OCI-LY3 (cell line): ENCODE measurements around the gene NSFL1C.
A peak's percentile ranks its signal among the peaks of the same experiment; 100 is the strongest.

Source experiments
- H2AFZ ChIP-seq: fragments of 200-600, 300-600 bp; shearing (Covaris generic); 2 replicates; pipeline ENCODE4 v1.6.0; 2014; ENCODE audit warnings: antibody characterized with exemption, low read depth, low read length
- H3K27ac ChIP-seq: fragments of 200-600, 300-600 bp; sonication (generic); 2 replicates; pipeline ENCODE4 v1.5.1; 2014; ENCODE audit warnings: mild to moderate bottlenecking, low read length, moderate library complexity, mixed read lengths
- H3K27me3 ChIP-seq: fragments of 200-600, 300-600 bp; sonication (generic); 2 replicates; pipeline ENCODE4 v1.6.1; 2014; ENCODE audit warnings: low read depth, low read length, mixed read lengths
- H3K36me3 ChIP-seq: fragments of 200-600, 300-600 bp; sonication (generic); replicated peaks from 2 replicates; pipeline ENCODE3; 2014; ENCODE audit warnings: low read depth, low read length, mixed read lengths
- H3K4me1 ChIP-seq: fragments of 300-600, 200-600 bp; sonication (generic); 2 replicates; pipeline ENCODE4 v1.6.1; 2014; ENCODE audit warnings: low read length, mixed read lengths
- H3K4me2 ChIP-seq: fragments of 200-600, 300-600 bp; sonication (generic); 2 replicates; pipeline ENCODE4 v1.6.1; 2014; ENCODE audit warnings: low read length, mixed read lengths
- H3K4me3 ChIP-seq: fragments of 300-600, 200-600 bp; sonication (generic); 2 replicates; pipeline ENCODE4 v1.5.1; 2014; ENCODE audit warnings: antibody characterized with exemption, mild to moderate bottlenecking, low read length, moderate library complexity
- H3K79me2 ChIP-seq: fragments of 300-600, 200-600 bp; shearing (Covaris generic); 2 replicates; pipeline ENCODE4 v1.6.1; 2014; ENCODE audit warnings: mild to moderate bottlenecking, low read length, mixed read lengths
- H3K9ac ChIP-seq: fragments of 300-600, 200-600 bp; shearing (Covaris generic); 2 replicates; pipeline ENCODE4 v1.6.0; 2014; ENCODE audit warnings: mild to moderate bottlenecking, low read length, moderate library complexity
- H3K9me3 ChIP-seq: fragments of 200-600, 300-600 bp; shearing (Covaris generic); 2 replicates; pipeline ENCODE4 v1.6.1; 2014; ENCODE audit warnings: low read length, mixed read lengths; ENCODE audit not compliant: insufficient read depth
- H4K20me1 ChIP-seq: fragments of 200-600, 300-600 bp; sonication (generic); 2 replicates; pipeline ENCODE4 v1.6.1; 2016; ENCODE audit warnings: low read length, mixed read lengths; ENCODE audit not compliant: insufficient read depth
- EZH2phosphoT487 ChIP-seq: fragments of 200-600 bp; shearing (Covaris generic); IDR thresholded peaks from 2 replicates; pipeline ENCODE4 v1.6.1; 2018; ENCODE audit warnings: antibody characterized with exemption, mixed run types, low read depth
- TF ChIP-seq, protein P1 (sequence below): fragments of 200-600, 300-600 bp; sonication (generic); IDR thresholded peaks from 2 replicates; pipeline ENCODE4 v1.5.1; 2014; ENCODE audit warnings: antibody characterized with exemption, low read length, low read depth

The NSFL1C gene

DNA sequence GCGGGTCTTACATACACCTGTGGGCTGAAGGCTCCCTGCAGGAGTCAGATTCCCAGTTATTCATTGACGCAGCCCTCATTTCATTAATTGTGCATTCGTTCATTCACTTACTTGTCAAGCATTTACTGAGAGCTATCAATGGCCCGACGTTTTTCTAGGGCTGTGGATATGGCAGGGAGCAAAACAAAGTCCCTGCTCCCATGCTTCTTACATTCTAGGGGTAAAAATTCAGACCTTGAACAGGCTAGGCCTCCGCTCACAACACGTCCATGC is 369 bp upstream of the NSFL1C start:
- peak overlapping the region; percentile 56 for H3K27ac ChIP-seq
- peaks cover 17% of the 10 kb centered on the region for H3K36me3 ChIP-seq
- peaks cover 41% of the 10 kb centered on the region for H3K79me2 ChIP-seq
- peak overlapping the region; percentile 41 for H3K9ac ChIP-seq
- peak overlapping the region; percentile 98 for H2AFZ ChIP-seq
- H3K4me1 ChIP-seq: peaks cover 55% of the 10 kb centered on the region
- no peaks in the 10 kb centered on the region for H3K9me3 ChIP-seq
- H3K4me3 ChIP-seq: peak overlapping the region; percentile 90
- peak overlapping the region; percentile 94 for H3K4me2 ChIP-seq
- H3K27me3 ChIP-seq: no peaks in the 10 kb centered on the region
- TF ChIP-seq EZH2phosphoT487: no peak
- TF ChIP-seq, protein P1, sequence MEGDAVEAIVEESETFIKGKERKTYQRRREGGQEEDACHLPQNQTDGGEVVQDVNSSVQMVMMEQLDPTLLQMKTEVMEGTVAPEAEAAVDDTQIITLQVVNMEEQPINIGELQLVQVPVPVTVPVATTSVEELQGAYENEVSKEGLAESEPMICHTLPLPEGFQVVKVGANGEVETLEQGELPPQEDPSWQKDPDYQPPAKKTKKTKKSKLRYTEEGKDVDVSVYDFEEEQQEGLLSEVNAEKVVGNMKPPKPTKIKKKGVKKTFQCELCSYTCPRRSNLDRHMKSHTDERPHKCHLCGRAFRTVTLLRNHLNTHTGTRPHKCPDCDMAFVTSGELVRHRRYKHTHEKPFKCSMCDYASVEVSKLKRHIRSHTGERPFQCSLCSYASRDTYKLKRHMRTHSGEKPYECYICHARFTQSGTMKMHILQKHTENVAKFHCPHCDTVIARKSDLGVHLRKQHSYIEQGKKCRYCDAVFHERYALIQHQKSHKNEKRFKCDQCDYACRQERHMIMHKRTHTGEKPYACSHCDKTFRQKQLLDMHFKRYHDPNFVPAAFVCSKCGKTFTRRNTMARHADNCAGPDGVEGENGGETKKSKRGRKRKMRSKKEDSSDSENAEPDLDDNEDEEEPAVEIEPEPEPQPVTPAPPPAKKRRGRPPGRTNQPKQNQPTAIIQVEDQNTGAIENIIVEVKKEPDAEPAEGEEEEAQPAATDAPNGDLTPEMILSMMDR: no peak
- H4K20me1 ChIP-seq: peaks cover 29% of the 10 kb centered on the region

DNA sequence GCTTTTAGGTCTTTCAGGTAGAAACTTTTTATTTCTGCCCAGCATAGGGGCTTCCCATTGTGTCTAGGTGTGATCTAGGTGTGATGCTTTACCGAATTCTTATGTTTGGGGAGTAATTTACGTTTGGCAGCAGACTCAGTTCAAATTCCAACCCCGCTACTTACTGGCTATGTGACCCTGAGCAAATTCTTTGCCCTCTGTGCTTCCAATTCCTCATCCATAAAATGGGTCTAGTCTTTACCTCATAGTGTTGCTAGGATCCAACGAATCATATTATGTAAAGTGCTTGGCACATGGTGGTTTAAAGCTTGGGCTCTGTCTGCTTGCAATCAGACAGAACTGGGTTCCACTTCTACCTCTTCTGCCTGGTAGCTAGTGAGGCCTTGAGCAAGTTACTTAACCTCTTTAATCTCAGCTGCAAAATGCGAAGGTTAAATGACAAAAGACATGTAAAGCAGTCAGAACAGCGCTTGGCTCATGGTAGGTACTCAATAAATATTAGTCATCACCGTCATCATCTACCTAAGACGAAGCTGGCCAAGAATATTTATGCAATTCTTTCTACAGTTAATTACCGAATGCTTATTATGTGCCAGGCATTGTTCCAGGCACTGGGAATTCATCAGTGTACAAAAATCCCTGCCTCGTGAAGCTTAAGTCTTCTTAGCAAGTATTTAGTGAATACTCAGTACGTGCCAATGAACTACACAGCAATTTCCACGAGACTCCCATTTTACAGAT is 1.0 kb downstream of the NSFL1C start:
- peak overlapping the region; percentile 90 for H3K4me3 ChIP-seq
- H3K27me3 ChIP-seq: no peaks in the 10 kb centered on the region
- H3K4me2 ChIP-seq: peak overlapping the region; percentile 95
- H3K79me2 ChIP-seq: peaks cover 54% of the 10 kb centered on the region
- H4K20me1 ChIP-seq: peaks cover 38% of the 10 kb centered on the region
- H3K36me3 ChIP-seq: peaks cover 30% of the 10 kb centered on the region
- H3K27ac ChIP-seq: no peak overlapping the region
- TF ChIP-seq, protein P1: no peak
- TF ChIP-seq EZH2phosphoT487: no peak
- H3K4me1 ChIP-seq: peaks cover 54% of the 10 kb centered on the region
- H2AFZ ChIP-seq: no peak overlapping the region
- no peaks in the 10 kb centered on the region for H3K9me3 ChIP-seq
- H3K9ac ChIP-seq: peak overlapping the region; percentile 74

DNA sequence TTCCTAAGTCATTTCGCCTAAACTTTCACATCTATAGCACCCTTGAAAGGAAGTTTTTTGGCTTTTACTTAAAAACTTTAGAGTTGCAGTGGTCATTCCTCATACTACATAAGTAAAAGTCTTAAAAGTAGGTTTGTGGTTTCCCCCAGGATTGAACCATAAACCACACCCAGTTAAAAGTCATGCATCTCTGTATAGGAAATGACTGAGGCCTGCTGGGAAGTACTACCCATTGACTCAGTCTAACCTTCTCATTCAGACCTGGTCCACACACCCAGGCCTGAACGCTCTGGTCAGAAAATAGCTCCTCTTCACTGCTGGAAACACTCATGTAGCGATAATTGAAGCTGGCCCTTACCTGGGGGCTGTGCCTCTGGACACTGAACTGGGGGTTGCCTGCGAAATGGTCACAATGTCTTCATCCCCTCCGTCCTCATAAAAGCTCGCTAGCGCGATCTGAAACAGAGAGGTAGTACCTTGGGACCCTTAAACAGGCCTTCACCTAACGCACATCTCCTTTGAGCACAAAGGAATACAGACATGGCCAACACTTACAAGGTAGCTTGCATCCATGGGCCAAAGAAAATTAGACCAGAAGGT is 2.6 kb downstream of the NSFL1C start:
- no peak overlapping the region for H2AFZ ChIP-seq
- H3K4me1 ChIP-seq: peaks cover 39% of the 10 kb centered on the region
- H3K36me3 ChIP-seq: peaks cover 45% of the 10 kb centered on the region
- peaks cover 38% of the 10 kb centered on the region for H4K20me1 ChIP-seq
- no peaks in the 10 kb centered on the region for H3K27me3 ChIP-seq
- no peak overlapping the region for H3K27ac ChIP-seq
- TF ChIP-seq EZH2phosphoT487: no peak
- TF ChIP-seq, protein P1: no peak
- H3K79me2 ChIP-seq: peaks cover 62% of the 10 kb centered on the region
- no peaks in the 10 kb centered on the region for H3K9me3 ChIP-seq
- H3K9ac ChIP-seq: no peak overlapping the region
- no peak overlapping the region for H3K4me2 ChIP-seq
- no peak overlapping the region for H3K4me3 ChIP-seq

DNA sequence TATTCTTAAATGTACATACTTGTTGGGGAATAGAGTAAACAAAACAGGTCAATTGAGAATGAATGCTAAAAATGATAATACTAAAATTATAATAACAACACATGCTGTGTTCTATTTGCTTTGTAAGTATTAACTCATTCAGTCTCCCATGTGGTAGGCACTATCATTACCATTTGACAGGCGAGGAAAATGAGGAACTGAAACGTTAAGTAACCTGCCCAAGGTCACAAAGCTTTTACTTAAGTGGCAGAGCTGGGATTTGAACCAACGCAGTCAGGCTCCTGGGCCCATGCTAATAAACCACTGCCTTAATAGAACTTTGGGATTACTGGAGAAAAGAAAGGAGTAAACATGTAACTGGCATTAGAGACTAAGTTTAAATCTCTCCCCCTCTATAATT is 3.8 kb downstream of the NSFL1C start:
- Histone ChIP-seq H3K4me3 (no peak overlapping the region), H4K20me1 (peaks cover 38% of the 10 kb centered on the region), H3K27ac (no peak overlapping the region), H3K36me3 (peaks cover 52% of the 10 kb centered on the region), H3K79me2 (peaks cover 62% of the 10 kb centered on the region), H3K27me3 (no peaks in the 10 kb centered on the region), H3K4me2 (no peak overlapping the region), H3K9ac (no peak overlapping the region), H3K9me3 (no peaks in the 10 kb centered on the region), H2AFZ (no peak overlapping the region), H3K4me1 (peaks cover 30% of the 10 kb centered on the region)
- TF ChIP-seq, protein P1: no peak
- TF ChIP-seq EZH2phosphoT487: no peak
